HEK293 (cell line): Measurements from ENCODE around the gene RPS24.
"Not testable (repeated sequence)": the region's sequence is repeated elsewhere in the genome, so short reads cannot be mapped to it uniquely, and the experiment has no call there.

Source experiments
- CTCF ChIA-PET: fragments of 350-600 bp; formaldehyde crosslinking; extraction: SDS; loops from one replicate; lab custom pipeline; 2021; ENCODE audit warnings: antibody characterized with exemption; lab: Yijun Ruan, JAX
- POLR2A ChIA-PET: fragments of 300-600 bp; formaldehyde crosslinking; extraction: SDS; loops from one replicate; lab custom pipeline; 2020; ENCODE audit warnings: antibody characterized with exemption, inconsistent platforms; lab: Yijun Ruan, JAX
- H3K27ac ChIP-seq: fragments of 200-500 bp; sonication (Bioruptor generic); 2 replicates; pipeline ENCODE4 v1.5.1; 2014; ENCODE audit warnings: low read depth, low read length, control low read depth, inconsistent platforms; ENCODE audit errors: extremely low read depth
- H3K36me3 ChIP-seq, 2 experiments: fragments of 200-500 bp in 1 of 2; sonication (Bioruptor generic) in 1 of 2; 1 replicate in 1 of 2; 2 replicates in 1 of 2; pipeline ENCODE4 v1.5.1; 2014 to 2017; ENCODE audit warnings: inconsistent platforms in 2 of 2, low read length in 2 of 2; ENCODE audit not compliant: control insufficient read depth in 2 of 2, insufficient read depth in 1 of 2
- H3K4me1 ChIP-seq: fragments of 200-500 bp; sonication (Bioruptor generic); 2 replicates; pipeline ENCODE4 v1.5.1; 2014; ENCODE audit warnings: mild to moderate bottlenecking, low read length, inconsistent platforms; ENCODE audit not compliant: control insufficient read depth, insufficient read depth
- H3K4me3 ChIP-seq: 2 replicates; pipeline ENCODE4 v1.5.1; 2011; ENCODE audit warnings: low read depth, mild to moderate bottlenecking, control low read depth, low read length, moderate library complexity
- H3K9me3 ChIP-seq: fragments of 200-500 bp; sonication (Bioruptor generic); 2 replicates; pipeline ENCODE4 v1.5.1; 2014; ENCODE audit warnings: low read depth, low read length, inconsistent platforms; ENCODE audit not compliant: control insufficient read depth, insufficient read depth
- GLIS1 ChIP-seq: fragments of 450-650 bp; formaldehyde crosslinking; IDR thresholded peaks from 2 replicates; pipeline ENCODE4 v1.5.1; 2016; ENCODE audit warnings: missing biosample characterization, missing genetic modification characterization
- HOXD13 ChIP-seq: sonication (generic); formaldehyde crosslinking; IDR thresholded peaks from 2 replicates; pipeline ENCODE4 v1.8.0; 2022; ENCODE audit warnings: missing genetic modification reagents, borderline replicate concordance
- IKZF3 ChIP-seq: fragments of 450-650 bp; IDR thresholded peaks from 2 replicates; pipeline ENCODE4 v1.5.0; 2018; ENCODE audit warnings: missing biosample characterization, mild to moderate bottlenecking, missing genetic modification characterization, moderate library complexity
- KLF10 ChIP-seq: fragments of 450-650 bp; IDR thresholded peaks from 2 replicates; pipeline ENCODE4 v1.5.1; 2018; ENCODE audit warnings: missing biosample characterization, mild to moderate bottlenecking, missing genetic modification characterization
- SP3 ChIP-seq: fragments of 450-650 bp; formaldehyde crosslinking; IDR thresholded peaks from 2 replicates; pipeline ENCODE4 v1.5.1; 2016; ENCODE audit warnings: missing biosample characterization, missing genetic modification characterization
- ZBTB17 ChIP-seq: fragments of 450-650 bp; formaldehyde crosslinking; IDR thresholded peaks from 2 replicates; pipeline ENCODE4 v1.5.1; 2016; ENCODE audit warnings: missing biosample characterization, missing genetic modification characterization
- ZIC2 ChIP-seq: fragments of 450-650 bp; formaldehyde crosslinking; IDR thresholded peaks from 2 replicates; pipeline ENCODE4 v1.5.1; 2016; ENCODE audit warnings: missing biosample characterization, missing genetic modification characterization
- ZNF146 ChIP-seq: fragments of 450-650 bp; formaldehyde crosslinking; IDR thresholded peaks from 2 replicates; pipeline ENCODE4 v1.5.1; 2016; ENCODE audit warnings: missing biosample characterization, missing genetic modification characterization
- ZNF266 ChIP-seq: fragments of 450-650 bp; formaldehyde crosslinking; IDR thresholded peaks from 2 replicates; pipeline ENCODE4 v1.5.1; 2016; ENCODE audit warnings: missing biosample characterization, missing genetic modification characterization, low read depth
- ZNF341 ChIP-seq: fragments of 450-650 bp; formaldehyde crosslinking; IDR thresholded peaks from 2 replicates; pipeline ENCODE4; 2016; ENCODE audit warnings: low read depth, missing biosample characterization, missing genetic modification characterization
- ZNF394 ChIP-seq: fragments of 450-650 bp; formaldehyde crosslinking; IDR thresholded peaks from 2 replicates; pipeline ENCODE4 v1.5.1; 2016; ENCODE audit warnings: missing biosample characterization, missing genetic modification characterization, mild to moderate bottlenecking, moderate library complexity, borderline replicate concordance
- ZNF423 ChIP-seq: fragments of 450-650 bp; formaldehyde crosslinking; IDR thresholded peaks from 2 replicates; pipeline ENCODE4 v1.5.1; 2016; ENCODE audit warnings: missing biosample characterization, missing genetic modification characterization
- ZNF596 ChIP-seq: fragments of 450-650 bp; IDR thresholded peaks from 2 replicates; pipeline ENCODE4 v1.5.0; 2018; ENCODE audit warnings: missing biosample characterization, mild to moderate bottlenecking, missing genetic modification characterization, moderate library complexity
- ZNF776 ChIP-seq: fragments of 450-650 bp; formaldehyde crosslinking; IDR thresholded peaks from 2 replicates; pipeline ENCODE4 v1.5.0; 2017; ENCODE audit warnings: missing biosample characterization, missing genetic modification characterization, borderline replicate concordance
- TF ChIP-seq, protein P1 (sequence below): fragments of 450-650 bp; formaldehyde crosslinking; IDR thresholded peaks from 2 replicates; pipeline ENCODE4 v1.5.1; 2016; ENCODE audit warnings: missing biosample characterization, missing genetic modification characterization, borderline replicate concordance
- TF ChIP-seq, protein P2 (sequence below): fragments of 450-650 bp; formaldehyde crosslinking; IDR thresholded peaks from 2 replicates; pipeline ENCODE4 v1.5.1; 2016; ENCODE audit warnings: missing biosample characterization, missing genetic modification characterization
- TF ChIP-seq, protein P3 (sequence below): fragments of 450-650 bp; formaldehyde crosslinking; IDR thresholded peaks from 2 replicates; pipeline ENCODE4 v1.5.1; 2016; ENCODE audit warnings: missing biosample characterization, missing genetic modification characterization
- TF ChIP-seq, protein P4 (sequence below): fragments of 450-650 bp; formaldehyde crosslinking; IDR thresholded peaks from 2 replicates; pipeline ENCODE4 v1.5.1; 2016; ENCODE audit warnings: missing biosample characterization, missing genetic modification characterization
- TF ChIP-seq, protein P5 (sequence below): IDR thresholded peaks from 2 replicates; pipeline ENCODE4 v1.6.1; 2011; ENCODE audit warnings: mild to moderate bottlenecking, low read depth, low read length, borderline replicate concordance

The RPS24 gene

DNA sequence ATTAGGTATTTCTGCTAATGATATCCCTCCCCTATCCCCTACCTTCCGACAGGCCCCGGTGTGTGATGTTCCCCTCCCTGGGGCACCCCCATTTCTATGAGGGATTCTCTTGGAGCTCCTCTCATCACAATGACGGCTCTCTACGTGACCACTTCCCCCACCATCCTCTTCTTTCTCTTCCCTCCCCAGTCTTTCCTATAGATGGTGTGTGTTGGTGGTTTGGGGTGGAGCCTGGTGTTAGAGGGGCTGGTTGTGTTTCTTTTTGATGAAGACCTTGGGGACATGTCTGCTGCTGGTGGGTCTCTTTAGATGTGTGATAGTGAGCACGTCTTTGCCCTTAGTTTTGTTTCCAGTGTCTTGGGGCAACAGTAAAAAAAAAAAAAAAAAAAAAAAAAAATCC is 28.6 kb downstream of the RPS24 start (continued):
- TF ChIP-seq, protein P1, sequence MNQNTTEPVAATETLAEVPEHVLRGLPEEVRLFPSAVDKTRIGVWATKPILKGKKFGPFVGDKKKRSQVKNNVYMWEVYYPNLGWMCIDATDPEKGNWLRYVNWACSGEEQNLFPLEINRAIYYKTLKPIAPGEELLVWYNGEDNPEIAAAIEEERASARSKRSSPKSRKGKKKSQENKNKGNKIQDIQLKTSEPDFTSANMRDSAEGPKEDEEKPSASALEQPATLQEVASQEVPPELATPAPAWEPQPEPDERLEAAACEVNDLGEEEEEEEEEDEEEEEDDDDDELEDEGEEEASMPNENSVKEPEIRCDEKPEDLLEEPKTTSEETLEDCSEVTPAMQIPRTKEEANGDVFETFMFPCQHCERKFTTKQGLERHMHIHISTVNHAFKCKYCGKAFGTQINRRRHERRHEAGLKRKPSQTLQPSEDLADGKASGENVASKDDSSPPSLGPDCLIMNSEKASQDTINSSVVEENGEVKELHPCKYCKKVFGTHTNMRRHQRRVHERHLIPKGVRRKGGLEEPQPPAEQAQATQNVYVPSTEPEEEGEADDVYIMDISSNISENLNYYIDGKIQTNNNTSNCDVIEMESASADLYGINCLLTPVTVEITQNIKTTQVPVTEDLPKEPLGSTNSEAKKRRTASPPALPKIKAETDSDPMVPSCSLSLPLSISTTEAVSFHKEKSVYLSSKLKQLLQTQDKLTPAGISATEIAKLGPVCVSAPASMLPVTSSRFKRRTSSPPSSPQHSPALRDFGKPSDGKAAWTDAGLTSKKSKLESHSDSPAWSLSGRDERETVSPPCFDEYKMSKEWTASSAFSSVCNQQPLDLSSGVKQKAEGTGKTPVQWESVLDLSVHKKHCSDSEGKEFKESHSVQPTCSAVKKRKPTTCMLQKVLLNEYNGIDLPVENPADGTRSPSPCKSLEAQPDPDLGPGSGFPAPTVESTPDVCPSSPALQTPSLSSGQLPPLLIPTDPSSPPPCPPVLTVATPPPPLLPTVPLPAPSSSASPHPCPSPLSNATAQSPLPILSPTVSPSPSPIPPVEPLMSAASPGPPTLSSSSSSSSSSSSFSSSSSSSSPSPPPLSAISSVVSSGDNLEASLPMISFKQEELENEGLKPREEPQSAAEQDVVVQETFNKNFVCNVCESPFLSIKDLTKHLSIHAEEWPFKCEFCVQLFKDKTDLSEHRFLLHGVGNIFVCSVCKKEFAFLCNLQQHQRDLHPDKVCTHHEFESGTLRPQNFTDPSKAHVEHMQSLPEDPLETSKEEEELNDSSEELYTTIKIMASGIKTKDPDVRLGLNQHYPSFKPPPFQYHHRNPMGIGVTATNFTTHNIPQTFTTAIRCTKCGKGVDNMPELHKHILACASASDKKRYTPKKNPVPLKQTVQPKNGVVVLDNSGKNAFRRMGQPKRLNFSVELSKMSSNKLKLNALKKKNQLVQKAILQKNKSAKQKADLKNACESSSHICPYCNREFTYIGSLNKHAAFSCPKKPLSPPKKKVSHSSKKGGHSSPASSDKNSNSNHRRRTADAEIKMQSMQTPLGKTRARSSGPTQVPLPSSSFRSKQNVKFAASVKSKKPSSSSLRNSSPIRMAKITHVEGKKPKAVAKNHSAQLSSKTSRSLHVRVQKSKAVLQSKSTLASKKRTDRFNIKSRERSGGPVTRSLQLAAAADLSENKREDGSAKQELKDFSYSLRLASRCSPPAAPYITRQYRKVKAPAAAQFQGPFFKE = no peak
- TF ChIP-seq ZNF266 (tag by site-specific recombination) (no peak), ZNF394 (no peak), HOXD13 (no peak), ZNF776 (tag by site-specific recombination) (no peak)

DNA sequence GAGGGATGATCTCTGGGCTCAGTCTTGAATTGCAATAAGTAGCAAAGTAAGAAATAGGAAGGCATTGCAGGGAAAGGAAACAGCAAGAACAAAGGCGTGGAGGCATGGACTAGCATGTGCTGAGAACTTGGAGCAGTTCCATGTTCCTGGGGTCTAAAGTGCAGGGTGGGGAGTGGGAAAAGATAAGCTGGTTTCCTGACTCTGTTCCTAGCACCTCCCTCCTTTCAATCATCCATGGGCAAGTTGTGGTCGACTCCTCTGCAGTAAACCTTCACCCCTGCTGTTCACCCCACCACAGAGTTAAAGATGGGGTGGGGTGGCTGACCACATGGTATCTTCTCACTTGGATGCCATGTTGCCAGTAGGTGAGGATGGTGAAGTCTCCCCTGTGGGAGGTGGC is 29.6 kb downstream of the RPS24 start:
- Histone ChIP-seq H3K4me3 (no peak overlapping the region), H3K27ac (no peak overlapping the region), H3K36me3 (no peaks in the 10 kb centered on the region), H3K9me3 (no peaks in the 10 kb centered on the region), H3K4me1 (no peaks in the 10 kb centered on the region)
- ChIA-PET CTCF (no interaction called here), POLR2A (no interaction called here)
- TF ChIP-seq ZNF341 = peak; percentile 56
- TF ChIP-seq, protein P2, sequence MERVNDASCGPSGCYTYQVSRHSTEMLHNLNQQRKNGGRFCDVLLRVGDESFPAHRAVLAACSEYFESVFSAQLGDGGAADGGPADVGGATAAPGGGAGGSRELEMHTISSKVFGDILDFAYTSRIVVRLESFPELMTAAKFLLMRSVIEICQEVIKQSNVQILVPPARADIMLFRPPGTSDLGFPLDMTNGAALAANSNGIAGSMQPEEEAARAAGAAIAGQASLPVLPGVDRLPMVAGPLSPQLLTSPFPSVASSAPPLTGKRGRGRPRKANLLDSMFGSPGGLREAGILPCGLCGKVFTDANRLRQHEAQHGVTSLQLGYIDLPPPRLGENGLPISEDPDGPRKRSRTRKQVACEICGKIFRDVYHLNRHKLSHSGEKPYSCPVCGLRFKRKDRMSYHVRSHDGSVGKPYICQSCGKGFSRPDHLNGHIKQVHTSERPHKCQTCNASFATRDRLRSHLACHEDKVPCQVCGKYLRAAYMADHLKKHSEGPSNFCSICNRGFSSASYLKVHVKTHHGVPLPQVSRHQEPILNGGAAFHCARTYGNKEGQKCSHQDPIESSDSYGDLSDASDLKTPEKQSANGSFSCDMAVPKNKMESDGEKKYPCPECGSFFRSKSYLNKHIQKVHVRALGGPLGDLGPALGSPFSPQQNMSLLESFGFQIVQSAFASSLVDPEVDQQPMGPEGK = no peak
- TF ChIP-seq KLF10 (tag by site-specific recombination) = no peak
- peak; percentile 88 for TF ChIP-seq ZIC2 (tag by site-specific recombination)
- TF ChIP-seq ZNF596 = no peak
- TF ChIP-seq ZBTB17 (tag by site-specific recombination) = no peak

DNA sequence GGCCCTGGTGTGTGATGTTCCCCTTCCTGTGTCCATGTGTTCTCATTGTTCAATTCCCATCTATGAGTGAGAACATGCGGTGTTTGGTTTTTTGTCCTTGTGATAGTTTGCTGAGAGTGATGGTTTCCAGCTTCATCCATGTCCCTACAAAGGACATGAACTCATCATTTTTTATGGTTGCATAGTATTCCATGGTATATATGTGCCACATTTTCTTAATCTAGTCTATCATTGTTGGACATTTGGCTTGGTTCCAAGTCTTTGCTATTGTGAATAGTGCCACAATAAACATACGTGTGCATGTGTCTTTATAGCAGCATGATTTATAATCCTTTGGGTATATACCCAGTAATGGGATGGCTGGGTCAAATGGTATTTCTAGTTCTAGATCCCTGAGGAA is 31.3 kb downstream of the RPS24 start:
- H3K27ac ChIP-seq, H3K36me3 ChIP-seq, H3K4me3 ChIP-seq: not testable (repeated sequence)
- CTCF ChIA-PET = interaction anchor here (0.6 kb wide), 1 partner anchor 363 kb away, joined by 3 read pairs; no protein-coding TSS in a partner anchor
- TF ChIP-seq, protein P3, sequence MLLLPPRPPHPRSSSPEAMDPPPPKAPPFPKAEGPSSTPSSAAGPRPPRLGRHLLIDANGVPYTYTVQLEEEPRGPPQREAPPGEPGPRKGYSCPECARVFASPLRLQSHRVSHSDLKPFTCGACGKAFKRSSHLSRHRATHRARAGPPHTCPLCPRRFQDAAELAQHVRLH (tag by site-specific recombination) = 0 out of 2 replicates have a peak, but pooled peaks have one; percentile 49
- peak; percentile 95 for TF ChIP-seq ZNF146 (tag by site-specific recombination)
- TF ChIP-seq, all 188 proteins: peak for 2; not testable (repeated sequence) for 186
- H3K4me1 ChIP-seq, POLR2A ChIA-PET, H3K9me3 ChIP-seq: not testable (repeated sequence)

DNA sequence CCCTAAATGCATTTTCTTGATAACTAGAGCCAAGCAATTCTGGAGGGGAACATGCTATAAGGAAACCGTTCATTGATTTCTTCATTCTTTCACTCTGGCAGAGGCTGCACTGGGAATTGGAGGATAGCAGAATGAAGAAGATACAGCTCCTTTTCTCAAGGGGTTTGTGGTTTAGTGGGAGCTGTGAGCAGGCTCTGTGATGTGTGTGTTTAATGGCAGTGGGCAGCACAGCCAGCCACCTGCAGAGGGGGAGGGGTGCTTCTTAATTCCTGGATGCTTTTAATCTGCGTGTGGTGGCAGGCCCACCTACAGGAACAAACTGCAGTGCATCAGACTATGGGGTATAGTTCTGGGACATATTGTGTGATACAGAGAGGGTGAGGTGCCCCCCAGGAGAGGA is 31.9 kb downstream of the RPS24 start:
- H3K4me3 ChIP-seq = no peak overlapping the region
- POLR2A ChIA-PET = no interaction called here
- no peaks in the 10 kb centered on the region for H3K9me3 ChIP-seq
- CTCF ChIA-PET = no interaction called here
- no peaks in the 10 kb centered on the region for H3K4me1 ChIP-seq
- no peak overlapping the region for H3K27ac ChIP-seq
- H3K36me3 ChIP-seq = no peaks in the 10 kb centered on the region
- TF ChIP-seq, protein P4, sequence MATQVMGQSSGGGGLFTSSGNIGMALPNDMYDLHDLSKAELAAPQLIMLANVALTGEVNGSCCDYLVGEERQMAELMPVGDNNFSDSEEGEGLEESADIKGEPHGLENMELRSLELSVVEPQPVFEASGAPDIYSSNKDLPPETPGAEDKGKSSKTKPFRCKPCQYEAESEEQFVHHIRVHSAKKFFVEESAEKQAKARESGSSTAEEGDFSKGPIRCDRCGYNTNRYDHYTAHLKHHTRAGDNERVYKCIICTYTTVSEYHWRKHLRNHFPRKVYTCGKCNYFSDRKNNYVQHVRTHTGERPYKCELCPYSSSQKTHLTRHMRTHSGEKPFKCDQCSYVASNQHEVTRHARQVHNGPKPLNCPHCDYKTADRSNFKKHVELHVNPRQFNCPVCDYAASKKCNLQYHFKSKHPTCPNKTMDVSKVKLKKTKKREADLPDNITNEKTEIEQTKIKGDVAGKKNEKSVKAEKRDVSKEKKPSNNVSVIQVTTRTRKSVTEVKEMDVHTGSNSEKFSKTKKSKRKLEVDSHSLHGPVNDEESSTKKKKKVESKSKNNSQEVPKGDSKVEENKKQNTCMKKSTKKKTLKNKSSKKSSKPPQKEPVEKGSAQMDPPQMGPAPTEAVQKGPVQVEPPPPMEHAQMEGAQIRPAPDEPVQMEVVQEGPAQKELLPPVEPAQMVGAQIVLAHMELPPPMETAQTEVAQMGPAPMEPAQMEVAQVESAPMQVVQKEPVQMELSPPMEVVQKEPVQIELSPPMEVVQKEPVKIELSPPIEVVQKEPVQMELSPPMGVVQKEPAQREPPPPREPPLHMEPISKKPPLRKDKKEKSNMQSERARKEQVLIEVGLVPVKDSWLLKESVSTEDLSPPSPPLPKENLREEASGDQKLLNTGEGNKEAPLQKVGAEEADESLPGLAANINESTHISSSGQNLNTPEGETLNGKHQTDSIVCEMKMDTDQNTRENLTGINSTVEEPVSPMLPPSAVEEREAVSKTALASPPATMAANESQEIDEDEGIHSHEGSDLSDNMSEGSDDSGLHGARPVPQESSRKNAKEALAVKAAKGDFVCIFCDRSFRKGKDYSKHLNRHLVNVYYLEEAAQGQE (tag by site-specific recombination) = no peak
- TF ChIP-seq SP3 (tag by site-specific recombination) (no peak), GLIS1 (tag by site-specific recombination) (no peak), IKZF3 (tag by site-specific recombination) (no peak), ZNF423 (tag by site-specific recombination) (no peak)
- TF ChIP-seq, protein P5, sequence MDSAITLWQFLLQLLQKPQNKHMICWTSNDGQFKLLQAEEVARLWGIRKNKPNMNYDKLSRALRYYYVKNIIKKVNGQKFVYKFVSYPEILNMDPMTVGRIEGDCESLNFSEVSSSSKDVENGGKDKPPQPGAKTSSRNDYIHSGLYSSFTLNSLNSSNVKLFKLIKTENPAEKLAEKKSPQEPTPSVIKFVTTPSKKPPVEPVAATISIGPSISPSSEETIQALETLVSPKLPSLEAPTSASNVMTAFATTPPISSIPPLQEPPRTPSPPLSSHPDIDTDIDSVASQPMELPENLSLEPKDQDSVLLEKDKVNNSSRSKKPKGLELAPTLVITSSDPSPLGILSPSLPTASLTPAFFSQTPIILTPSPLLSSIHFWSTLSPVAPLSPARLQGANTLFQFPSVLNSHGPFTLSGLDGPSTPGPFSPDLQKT = no peak
